ENCODE results near the gene GRB2.

- TF ChIP-seq CTCF (IDR thresholded peaks at IDR 0.05), result no peak
- TF ChIP-seq POLR2A (IDR thresholded peaks at IDR 0.05), result no peak
Observed at GRCh38 chr17:75367312-75367711, 38.2 kb downstream of the GRB2 start.

Measured in prostate gland (tissue), 2 donors.